Measurements from ENCODE around the gene PTH1R.

The PTH1R gene

DNA sequence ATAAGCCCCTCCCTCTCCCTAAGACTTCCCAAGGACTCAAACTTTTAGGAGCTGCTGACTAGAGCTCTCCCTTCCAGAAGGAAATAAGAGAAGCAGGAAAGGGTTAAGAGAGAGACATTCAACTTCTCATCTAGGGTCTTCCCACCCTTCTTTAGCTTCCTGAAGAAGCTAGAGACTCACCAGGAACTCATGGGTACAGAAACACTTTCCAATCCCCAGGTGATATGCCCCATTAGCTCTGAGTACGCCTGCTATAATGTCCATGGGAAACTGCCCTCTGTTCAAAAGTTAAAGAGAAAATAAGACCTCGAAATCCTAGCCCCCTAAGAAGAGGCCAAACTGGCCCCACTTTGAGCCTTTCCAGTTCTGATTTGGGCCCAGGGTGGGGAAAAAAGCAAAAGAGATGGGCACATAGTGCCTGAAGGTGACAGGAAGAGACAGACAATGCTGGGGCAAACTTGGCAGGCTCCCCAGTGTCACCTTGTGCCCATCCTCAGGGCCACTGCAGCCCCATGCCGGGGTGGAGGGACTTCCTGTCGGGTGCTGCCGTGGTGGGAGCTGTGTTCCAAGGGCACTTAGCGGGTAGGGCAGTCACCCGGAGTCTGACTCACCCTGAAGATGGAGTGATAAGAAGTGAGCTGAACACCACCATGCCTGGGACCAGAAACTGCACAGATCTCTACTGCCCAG, 69.5 kb downstream of the PTH1R start:
- no peak for DNase-seq (ENCODE audit: low read depth in 2 of 2)

DNA sequence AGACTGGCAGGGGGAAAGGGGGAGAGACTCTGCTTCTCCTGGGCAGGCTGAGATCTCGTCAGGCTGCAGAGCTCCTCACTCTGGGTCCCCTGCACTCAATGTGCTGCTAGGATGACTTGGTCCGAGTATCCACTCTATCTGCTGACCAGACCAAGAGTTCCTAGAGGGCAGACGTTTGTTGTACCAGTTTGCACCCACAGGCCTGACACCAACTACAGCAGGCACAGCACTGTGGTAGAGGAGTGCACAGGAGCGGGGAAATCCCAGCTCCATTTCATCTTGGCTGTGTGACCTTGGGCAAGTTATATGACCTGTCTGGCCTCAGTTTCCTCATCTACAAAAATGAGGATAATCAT, 70.0 kb downstream of the PTH1R start:
- no peak for DNase-seq (ENCODE audit: low read depth in 2 of 2)

DNA sequence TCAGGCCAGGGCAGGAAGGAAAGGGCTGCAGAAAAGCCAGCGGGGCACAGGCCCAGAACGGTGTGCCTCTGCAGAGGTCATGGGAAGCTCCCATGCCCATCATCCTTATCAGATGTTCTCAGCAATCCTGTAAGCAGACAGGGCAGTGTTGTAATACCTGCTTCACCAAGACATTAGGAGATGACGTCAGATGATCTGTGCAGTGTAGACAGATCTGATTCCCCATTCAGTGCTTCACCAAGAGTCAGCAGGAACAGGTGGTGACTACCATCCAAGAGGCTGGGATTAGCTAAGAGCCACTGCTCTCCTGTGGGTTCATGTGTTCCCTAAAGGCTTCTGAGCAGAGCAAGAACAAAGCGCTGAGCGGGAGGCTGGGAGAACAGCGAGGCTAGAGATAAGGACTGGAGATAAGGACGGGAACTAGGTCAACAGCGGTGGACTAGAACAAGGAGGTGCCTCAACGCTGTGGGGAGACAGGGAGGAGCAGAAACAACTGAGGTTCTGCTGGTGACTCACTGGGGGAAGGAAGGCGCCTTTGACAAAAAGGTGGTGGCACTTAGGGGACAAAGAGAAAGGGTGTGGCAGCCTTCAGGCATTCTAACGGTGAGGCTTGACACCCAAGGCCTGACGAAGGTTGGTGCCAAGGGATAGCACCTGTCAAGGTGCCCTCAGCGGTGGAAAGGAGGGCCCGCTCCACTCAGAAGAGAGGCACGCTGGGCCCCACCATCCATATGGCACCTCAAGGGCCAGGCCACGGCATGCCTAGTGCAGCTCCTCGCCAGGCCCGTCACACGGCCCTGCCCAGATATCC, 70.7 kb downstream of the PTH1R start:
- peak in 1 of 2 donors; percentile 42 for DNase-seq (ENCODE audit: low read depth in 2 of 2)

DNA sequence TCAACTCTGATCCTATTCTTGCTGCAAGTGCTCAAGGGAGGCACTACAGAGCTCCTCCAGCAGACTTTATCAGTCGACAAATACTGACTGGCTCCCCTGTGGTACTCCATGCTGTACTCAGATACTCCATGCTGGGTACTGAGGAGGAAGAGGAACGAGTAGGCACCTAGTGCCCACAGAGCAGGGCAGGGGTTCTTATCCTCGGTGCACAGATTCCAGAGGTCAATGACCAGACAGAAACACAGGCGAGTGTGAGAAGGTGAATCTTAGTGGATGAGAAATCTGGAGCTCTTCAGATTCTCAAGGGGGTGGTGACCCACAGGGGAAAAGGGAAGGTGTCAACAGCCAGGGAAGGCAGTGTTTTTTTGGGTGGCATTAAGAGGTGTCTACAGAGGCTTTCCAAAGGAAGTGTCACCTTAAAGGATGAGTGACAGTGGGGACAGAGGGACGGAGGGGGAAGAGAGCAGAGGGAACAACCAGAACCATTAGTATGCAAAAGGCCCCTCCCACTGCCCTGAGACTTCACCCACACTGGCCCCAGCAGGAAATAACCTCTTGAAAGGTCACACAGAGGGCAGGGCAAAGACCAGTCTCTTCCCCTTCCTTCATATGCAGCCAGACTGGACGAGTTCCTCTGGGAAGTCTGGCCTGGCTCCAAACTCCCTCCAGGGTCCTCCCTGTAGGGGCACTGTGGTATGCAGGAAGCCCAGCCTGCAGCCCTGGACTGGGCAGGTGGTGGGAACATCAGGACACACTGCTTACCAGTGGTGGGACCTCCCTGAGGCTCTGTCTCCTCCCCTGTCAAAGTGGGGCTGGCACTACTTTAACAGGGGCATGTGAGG, 71.5 kb downstream of the PTH1R start:
- DNase-seq (ENCODE audit: low read depth in 2 of 2) = no peak

DNA sequence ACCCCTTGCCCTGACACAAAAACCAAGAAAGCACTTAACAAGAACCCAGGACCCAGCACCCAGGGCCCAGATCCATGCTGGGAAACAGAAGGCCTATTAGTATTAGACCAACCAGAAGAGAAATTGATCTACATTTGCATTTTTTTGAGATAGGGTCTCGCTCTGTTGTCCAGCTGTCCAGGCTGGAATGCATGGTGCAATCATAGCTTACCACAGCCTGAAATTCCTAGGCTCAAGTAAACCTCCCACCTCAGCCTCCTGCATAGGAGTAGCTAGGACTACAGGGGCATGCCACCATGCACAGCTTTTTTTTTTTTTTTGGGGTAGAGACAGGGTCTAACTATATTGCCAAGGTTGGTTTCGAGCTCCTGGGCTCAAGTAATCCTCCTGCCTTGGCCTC, 72.7 kb downstream of the PTH1R start:
- no peak for DNase-seq (ENCODE audit: low read depth in 2 of 2)

DNA sequence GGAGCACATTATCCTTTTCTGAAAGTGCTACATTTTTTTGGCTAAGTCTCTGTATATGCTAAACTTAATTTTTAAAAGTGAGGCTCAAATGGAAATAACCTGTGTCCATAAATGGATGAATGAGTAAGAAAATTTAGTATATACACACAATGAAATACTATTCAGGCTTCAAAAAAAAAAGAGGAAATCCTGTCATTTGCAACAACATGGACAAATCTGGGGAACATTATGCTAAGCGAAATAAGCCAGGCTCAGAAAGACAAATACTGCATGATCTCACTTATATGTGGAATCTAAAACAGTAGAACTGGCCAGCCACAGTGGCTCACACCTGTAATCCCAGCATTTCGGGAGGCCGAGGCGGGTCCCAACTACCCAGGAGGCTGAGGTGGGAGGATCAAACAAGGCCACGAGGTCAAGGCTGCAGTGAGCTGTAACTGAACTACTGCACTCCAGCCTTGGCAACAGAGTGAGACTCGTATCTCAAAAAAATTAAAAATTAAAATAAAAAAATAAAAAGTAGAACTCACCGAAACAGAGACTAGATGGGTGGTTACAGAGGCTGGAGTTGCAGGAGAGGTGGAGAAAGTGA, 73.2 kb downstream of the PTH1R start:
- DNase-seq (ENCODE audit: low read depth in 2 of 2) = no peak

DNA sequence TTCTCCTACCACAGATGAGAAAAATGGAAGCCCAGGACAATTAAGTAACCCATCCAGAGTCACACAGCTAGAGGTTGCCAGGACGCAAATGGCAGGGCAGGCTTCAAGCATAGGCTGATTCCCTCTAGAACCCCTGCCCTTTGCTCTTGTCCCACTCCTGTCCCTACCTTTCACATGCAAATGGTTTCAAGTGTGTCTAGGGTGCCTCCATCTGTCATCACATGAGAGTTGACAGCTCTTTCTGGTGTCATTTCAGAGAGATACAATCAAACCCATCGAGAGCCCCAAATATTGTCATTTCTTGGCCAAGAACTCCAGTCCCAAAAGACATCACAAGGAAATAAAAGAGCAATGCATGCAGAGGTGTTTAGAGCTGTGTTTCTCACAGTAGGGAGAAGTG, 75.3 kb downstream of the PTH1R start:
- DNase-seq (ENCODE audit: low read depth in 2 of 2) = no peak

Data from activated CD4-positive, alpha-beta T cell treated with anti-CD3 and anti-CD28 coated beads for 24 hours (primary cell).